GM19238 (cell line): ENCODE data around the gene SMURF2.
"Not testable (repeated sequence)": the region's sequence is repeated elsewhere in the genome, so short reads cannot be mapped to it uniquely, and the experiment has no call there.

ENCODE experiments used
- DNase-seq: peaks from one replicate; pipeline ENCODE4 v3.0.0; 2011; ENCODE audit warnings: low spot score; ENCODE audit not compliant: insufficient read length

Gene SMURF2

DNA sequence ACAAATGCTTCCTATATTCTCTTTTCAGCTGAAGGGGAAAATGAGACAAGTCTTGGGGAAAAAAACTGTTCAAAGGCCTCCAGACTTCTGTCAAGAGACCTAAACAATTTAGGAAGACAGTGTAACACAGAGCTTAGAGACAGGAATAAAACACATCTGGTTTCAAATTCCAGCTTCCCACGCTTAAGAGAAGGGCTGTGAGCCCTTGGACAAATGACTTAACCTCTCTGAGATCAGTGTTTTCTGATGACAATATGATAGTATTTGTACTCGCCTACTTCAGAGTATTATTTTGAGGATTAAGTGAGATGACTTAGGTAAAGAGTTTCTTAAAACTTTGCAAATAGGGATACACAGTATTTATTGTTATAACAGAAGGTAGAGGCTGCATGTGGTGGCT lies 29.5 kb downstream of the SMURF2 start:
- no peak for DNase-seq

DNA sequence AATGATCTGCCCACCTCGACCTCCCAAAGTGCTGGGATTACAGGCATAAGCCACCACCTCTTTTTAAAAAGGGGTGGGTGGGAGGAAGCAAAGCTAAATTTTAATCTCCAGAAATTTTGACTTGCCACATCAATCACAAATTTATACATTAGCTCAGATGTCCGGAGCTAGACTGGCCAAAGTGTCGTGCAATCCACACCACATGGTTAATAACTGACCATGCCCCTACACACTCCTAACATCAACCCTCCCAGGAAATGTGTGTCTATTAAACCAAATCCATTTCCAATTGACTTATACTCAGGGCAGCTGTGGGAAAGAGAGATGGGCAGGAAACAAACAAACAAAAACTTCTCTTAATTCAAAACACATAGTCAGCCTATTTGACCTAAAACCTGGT lies 29.9 kb downstream of the SMURF2 start:
- DNase-seq, result no peak

DNA sequence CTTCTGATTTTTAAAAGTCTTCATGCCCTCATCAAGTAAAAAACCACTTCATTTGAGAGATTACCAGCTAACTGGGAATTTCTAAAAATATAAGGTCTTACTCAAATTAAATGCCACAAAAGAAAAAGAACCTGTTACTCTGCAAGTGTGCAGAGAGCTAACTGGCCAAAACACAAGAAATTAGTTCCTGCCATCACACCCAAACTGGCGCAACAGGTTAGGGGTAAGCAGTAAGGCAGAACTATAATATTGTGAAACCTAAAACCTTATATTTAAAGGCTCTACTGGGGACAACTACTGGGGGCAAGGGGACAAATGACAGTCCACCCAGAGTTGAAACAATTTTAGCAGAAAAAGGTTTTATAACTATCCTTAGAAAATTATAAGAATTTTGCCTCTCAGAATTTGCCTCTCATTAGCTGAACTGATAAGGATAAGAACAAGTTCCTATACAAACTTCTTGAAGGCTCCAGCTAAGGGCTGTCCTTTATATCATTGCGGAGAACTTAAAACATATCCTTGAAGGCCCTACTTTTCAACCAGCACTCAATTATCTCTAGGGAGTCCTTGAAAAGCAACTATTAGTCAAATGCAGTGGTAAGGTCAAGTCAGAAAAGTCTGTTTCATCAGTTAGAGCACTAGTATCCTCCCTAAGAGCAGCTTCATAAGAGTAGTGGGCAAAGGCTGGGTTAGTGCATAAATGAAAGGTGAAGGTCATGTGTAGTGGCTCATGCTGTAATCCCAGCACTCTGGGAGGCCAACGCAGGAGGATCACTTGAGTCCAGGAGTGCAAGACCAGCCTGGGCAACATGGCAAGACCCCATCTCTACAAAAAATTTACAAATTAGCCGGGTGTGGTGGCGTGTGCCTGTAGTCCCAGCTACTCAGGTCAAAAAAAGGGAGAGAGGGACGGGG lies 31.5 kb downstream of the SMURF2 start:
- DNase-seq, result no peak

GRCh38 chr17:64628641-64629040 lies 33.5 kb downstream of the SMURF2 start:
- DNase-seq, result no peak

GRCh38 chr17:64627797-64628196 lies 34.3 kb downstream of the SMURF2 start:
- no peak for DNase-seq

GRCh38 chr17:64626827-64627226 lies 35.3 kb downstream of the SMURF2 start:
- DNase-seq, result no peak

GRCh38 chr17:64625541-64625940 lies 36.6 kb downstream of the SMURF2 start:
- DNase-seq, result no peak

GRCh38 chr17:64622931-64623654 lies 39.0 kb downstream of the SMURF2 start:
- no peak for DNase-seq

- no peak for DNase-seq
Measured at GRCh38 chr17:64621772-64622171, 40.3 kb downstream of the SMURF2 start.

GRCh38 chr17:64618848-64619247 lies 43.3 kb downstream of the SMURF2 start:
- no peak for DNase-seq

DNA sequence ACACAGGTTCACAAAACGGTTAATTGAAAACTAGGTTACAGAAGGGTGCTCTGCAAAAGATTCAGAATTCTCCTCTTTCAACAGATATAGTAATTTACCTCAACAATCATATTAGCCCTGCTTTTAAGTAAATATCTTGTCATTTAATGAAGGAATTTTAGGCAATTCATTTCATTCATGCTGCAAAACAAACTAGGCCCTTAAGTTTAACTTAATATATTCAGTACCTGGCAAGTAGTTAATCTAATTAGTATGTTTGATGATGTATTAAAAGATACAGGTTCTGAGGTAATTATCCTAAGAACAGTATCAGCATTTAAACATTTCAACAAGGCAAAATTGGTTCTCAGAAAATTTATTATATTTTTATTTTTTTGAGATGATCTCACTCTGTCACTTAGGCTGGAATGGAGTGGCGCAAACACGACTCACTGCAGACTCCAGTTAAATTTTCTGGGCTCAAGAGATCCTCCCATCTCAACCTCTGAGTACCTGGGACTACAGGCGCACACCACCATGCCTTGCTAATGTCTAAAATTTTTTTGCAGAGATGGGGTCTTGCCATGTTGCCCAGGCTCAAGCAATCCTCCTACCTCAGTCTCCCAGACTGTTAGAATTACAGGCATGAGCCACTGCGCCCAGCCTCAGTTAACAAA lies 44.9 kb downstream of the SMURF2 start:
- no peak for DNase-seq

DNA sequence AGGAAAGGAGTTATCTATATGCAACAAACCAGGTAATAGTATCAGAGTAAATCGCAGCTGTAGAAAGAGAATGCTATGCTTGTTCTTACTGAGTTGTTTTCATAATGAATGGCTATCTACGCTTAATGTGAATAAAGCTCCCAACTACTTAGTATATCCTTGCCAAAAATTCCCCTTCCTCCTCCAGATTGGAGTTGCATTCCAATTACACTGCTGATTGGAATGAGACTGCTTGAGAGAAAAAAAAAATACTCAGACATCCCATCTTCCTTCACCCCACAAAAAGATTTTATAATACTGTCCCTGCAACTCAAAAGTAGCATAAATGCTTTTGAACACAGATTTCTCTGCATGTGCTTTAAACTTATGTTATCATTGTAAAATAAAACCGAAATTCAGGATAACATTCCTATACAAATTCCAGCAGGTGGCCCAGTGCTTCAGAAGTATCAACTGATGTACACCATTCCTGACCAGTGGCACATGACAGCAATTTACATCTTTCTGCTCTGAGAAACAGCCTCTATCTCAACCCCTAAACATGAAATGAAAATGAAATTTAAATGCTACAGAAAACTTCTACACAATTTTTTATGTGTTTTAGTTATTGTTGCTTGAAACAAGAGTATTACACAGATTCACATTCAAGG lies 47.0 kb downstream of the SMURF2 start:
- no peak for DNase-seq

- no peak for DNase-seq
Measured at GRCh38 chr17:64614266-64615027, 47.7 kb downstream of the SMURF2 start.

GRCh38 chr17:64611369-64611768 lies 50.7 kb downstream of the SMURF2 start:
- no peak for DNase-seq

DNA sequence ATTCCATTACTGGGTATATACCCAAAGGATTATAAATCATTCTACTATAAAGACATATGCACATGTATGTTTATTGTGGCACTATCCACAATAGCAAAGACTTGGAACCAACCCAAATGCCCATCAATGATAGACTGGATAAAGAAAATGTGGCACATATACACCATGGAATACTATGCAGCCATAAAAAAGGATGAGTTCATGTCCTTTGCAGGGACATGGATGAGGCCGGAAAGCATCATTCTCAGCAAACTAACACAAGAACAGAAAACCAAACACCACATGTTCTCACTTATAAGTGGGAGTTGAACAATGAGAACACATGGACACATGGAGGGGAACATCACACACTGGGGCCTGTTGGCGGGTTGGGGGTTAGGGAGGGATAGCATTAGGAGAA lies 51.9 kb downstream of the SMURF2 start:
- DNase-seq, result not testable (repeated sequence)

- DNase-seq, result no peak
Measured at GRCh38 chr17:64608571-64608981, 53.5 kb downstream of the SMURF2 start.

DNA sequence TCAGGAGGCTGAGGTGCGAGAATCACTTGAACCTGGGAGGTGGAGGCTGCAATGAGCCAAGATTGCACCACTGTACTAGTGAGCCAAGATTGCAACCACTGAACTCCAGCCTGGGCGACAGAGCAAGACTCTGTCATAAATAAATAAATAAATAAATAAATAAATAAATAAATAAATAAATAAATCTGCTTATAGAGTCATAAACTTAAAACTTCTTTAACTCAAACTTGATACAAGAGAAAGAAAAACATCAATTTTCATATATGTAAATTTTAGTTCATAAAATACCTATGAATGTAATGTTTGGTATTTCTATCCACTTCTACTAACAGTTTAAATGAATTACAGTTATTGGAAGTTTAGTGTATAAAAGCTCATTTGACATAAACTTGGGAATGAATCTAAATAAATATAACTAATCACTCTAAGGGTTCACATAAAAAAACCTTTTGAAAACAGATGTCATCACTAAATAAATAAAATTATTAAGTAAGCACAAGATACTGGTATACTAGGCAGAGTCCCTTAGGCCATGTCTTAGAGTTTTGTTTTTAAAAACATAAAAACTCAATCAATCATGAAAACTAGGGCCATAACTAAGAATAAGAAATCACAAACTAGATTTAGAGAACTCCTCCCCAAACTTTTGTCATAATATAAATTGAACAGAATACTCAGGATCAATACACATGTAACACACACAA lies 54.1 kb downstream of the SMURF2 start:
- no peak for DNase-seq

DNA sequence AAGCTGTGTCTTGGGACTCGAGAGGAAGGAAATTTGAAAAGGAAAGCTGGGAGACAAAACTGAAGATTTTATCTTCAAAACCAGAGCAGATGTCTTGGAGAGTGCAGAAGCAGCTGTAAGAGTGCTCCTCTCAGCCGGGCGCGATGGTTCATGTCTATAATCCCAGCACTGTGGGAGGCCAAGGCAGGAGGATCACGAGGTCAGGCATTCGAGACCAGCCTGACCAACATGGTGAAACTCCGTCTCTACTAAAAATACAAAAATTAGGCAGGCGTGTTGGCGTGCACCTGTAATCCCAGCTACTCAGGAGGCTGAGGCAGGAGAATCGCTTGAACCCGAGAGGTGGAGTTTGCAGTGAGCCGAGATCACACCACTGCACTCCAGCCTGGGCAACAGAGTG lies 57.6 kb downstream of the SMURF2 start:
- DNase-seq, result not testable (repeated sequence)

DNA sequence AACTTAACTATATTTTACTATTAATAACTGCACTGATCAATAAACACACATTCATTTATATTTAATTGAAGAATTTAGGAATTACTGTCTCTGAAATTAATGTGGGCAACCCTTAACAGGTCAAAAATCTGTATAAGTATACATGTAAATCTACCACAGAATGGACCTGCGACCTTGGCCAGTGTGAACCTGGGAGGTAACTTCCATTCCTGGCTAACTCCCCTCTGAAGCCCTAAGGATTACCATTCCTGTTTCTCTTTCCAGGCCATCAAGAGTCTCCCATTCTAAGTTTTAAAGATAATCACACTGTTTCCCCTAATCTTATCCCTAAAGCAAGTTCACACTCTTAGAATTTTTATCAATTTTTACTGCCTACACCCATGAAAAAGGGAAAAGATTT lies 58.1 kb downstream of the SMURF2 start:
- DNase-seq, result no peak

GRCh38 chr17:64599827-64600226 lies 62.3 kb downstream of the SMURF2 start:
- DNase-seq, result no peak
